ENCODE data around the gene APLP2. TPM values are rescaled to one million over a fixed set of nuclear protein-coding genes. Genes with fewer than 3 reads are reported as not detected.

APLP2 gene
- total and polyA plus RNA-seq, 2 of the 4 experiments (the other 2 are of a cell fraction): 127 to 235 TPM

- H3K9me1 ChIP-seq (ENCODE audit: insufficient read depth, low read length): peaks cover 5% of the 10 kb centered on the region
- intact Hi-C loops (cut with micrococcal nuclease): no loop called here
- no peak for ATAC-seq (ENCODE audit: low read depth)
- no peak overlapping the region for H3K18ac ChIP-seq (ENCODE audit: low read depth, low read length)
- no peak overlapping the region for H2BK120ac ChIP-seq (ENCODE audit: low read depth, low read length)
- in situ Hi-C loops (cut with MboI; ENCODE audit: low sequenced_read_pairs): no loop called here
- H4K91ac ChIP-seq (ENCODE audit: insufficient read depth, low read depth, low read length): no peak overlapping the region
- no peak overlapping the region for H4K8ac ChIP-seq (ENCODE audit: low read depth in 2 of 2, low read length in 2 of 2)
- dilution Hi-C loops (cut with HindIII; ENCODE audit: low sequenced_read_pairs, unreplicated experiment): no loop called here
- H3K23ac ChIP-seq (ENCODE audit: low read depth, low read length): no peak overlapping the region
- ChIA-PET POLR2A (ENCODE audit: unreplicated experiment) (no interaction called here), CTCF (no interaction called here)
- peaks cover 5% of the 10 kb centered on the region for H3K4me1 ChIP-seq (ENCODE audit: control insufficient read depth, insufficient read depth, low read length)
- H2AK5ac ChIP-seq (ENCODE audit: low read depth, low read length): no peak overlapping the region
- no peaks in the 10 kb centered on the region for H3K27me3 ChIP-seq (ENCODE audit: control insufficient read depth, insufficient read depth, low read length)
- no peak overlapping the region for H3K4ac ChIP-seq (ENCODE audit: low read depth, low read length)
- no peak overlapping the region for H3K27ac ChIP-seq (ENCODE audit: insufficient read depth, low read length)
- no peak overlapping the region for H3K4me2 ChIP-seq (ENCODE audit: low read depth, low read length)
- no peak overlapping the region for H2BK5ac ChIP-seq (ENCODE audit: low read depth, low read length, poor library complexity, severe bottlenecking)
- TF ChIP-seq RFX5 (IDR thresholded peaks at IDR 0.05; ENCODE audit: low read depth, low read length): no peak
- no peak for TF ChIP-seq CHD1 (IDR thresholded peaks at IDR 0.05; ENCODE audit: low read depth, low read length)
- TF ChIP-seq RCOR1 (IDR thresholded peaks at IDR 0.05; ENCODE audit: insufficient replicate concordance, low read length): no peak
- no peak for TF ChIP-seq ELK1 (IDR thresholded peaks at IDR 0.05; ENCODE audit: borderline replicate concordance, low read depth, low read length)
- TF ChIP-seq NFE2L2 (IDR thresholded peaks at IDR 0.05; ENCODE audit: low read depth, low read length): no peak
- TF ChIP-seq RAD21 (IDR thresholded peaks at IDR 0.05; ENCODE audit: low read length): no peak
- no peak for TF ChIP-seq MXI1 (IDR thresholded peaks at IDR 0.05; ENCODE audit: borderline replicate concordance, low read depth, low read length)
- TF ChIP-seq FOS (IDR thresholded peaks at IDR 0.05; ENCODE audit: low read depth, low read length): no peak
- TF ChIP-seq, protein P1, sequence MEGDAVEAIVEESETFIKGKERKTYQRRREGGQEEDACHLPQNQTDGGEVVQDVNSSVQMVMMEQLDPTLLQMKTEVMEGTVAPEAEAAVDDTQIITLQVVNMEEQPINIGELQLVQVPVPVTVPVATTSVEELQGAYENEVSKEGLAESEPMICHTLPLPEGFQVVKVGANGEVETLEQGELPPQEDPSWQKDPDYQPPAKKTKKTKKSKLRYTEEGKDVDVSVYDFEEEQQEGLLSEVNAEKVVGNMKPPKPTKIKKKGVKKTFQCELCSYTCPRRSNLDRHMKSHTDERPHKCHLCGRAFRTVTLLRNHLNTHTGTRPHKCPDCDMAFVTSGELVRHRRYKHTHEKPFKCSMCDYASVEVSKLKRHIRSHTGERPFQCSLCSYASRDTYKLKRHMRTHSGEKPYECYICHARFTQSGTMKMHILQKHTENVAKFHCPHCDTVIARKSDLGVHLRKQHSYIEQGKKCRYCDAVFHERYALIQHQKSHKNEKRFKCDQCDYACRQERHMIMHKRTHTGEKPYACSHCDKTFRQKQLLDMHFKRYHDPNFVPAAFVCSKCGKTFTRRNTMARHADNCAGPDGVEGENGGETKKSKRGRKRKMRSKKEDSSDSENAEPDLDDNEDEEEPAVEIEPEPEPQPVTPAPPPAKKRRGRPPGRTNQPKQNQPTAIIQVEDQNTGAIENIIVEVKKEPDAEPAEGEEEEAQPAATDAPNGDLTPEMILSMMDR (conservative IDR thresholded peaks at IDR 0.05; ENCODE audit: low read depth, low read length): no peak
- no peak for TF ChIP-seq USF2 (IDR thresholded peaks at IDR 0.05; ENCODE audit: low read depth, low read length)
- TF ChIP-seq MAZ (IDR thresholded peaks at IDR 0.05; ENCODE audit: borderline replicate concordance, low read depth, low read length): no peak
- no peak for TF ChIP-seq POLR2A (IDR thresholded peaks at IDR 0.05; ENCODE audit: low read depth, low read length)
- TF ChIP-seq CEBPB (IDR thresholded peaks at IDR 0.05; ENCODE audit: low read depth, low read length): no peak
- TF ChIP-seq BHLHE40 (IDR thresholded peaks at IDR 0.05; ENCODE audit: low read depth, low read length): no peak
- no peak overlapping the region for H2AK9ac ChIP-seq (replicated peaks; ENCODE audit: low read depth, low read length, poor library complexity)
- WGBS, 2 experiments (ENCODE audit: extremely low coverage in 2 of 2, insufficient read length in 1 of 2): no CpG with 5 or more reads among the region's 6 CpGs
- no peak overlapping the region for H3K14ac ChIP-seq (replicated peaks; ENCODE audit: low read depth, low read length)
- no peak overlapping the region for H2BK15ac ChIP-seq (ENCODE audit: low read depth, low read length)
- H4K20me1 ChIP-seq (ENCODE audit: insufficient read depth, low read length): peaks cover 32% of the 10 kb centered on the region
- no peak overlapping the region for H3K4me3 ChIP-seq (ENCODE audit: insufficient read depth, low read depth, low read length)
- no peak for DNase-seq
- H3K9me3 ChIP-seq (ENCODE audit: control insufficient read depth, insufficient read depth, low read length): no peaks in the 10 kb centered on the region
- no peak overlapping the region for H2BK20ac ChIP-seq (ENCODE audit: low read depth, low read length)
- no peak overlapping the region for H4K5ac ChIP-seq (ENCODE audit: low read depth, low read length)
- H3K36me3 ChIP-seq (ENCODE audit: control insufficient read depth, insufficient read depth, low read length): no peaks in the 10 kb centered on the region
- no peak overlapping the region for H2AFZ ChIP-seq (replicated peaks; ENCODE audit: low read length, poor library complexity)
- H3K56ac ChIP-seq (ENCODE audit: extremely low read depth, insufficient read depth, low read length): no peak overlapping the region
- H3K79me1 ChIP-seq (ENCODE audit: low read depth in 1 of 2, low read length in 2 of 2): peaks cover 27 to 37% of the 10 kb centered on the region in 2 experiments
- no TSS peak for BruUV-seq (replicated peaks)
- H3K9ac ChIP-seq (ENCODE audit: low read depth, low read length): no peak overlapping the region
Observed at GRCh38 chr11:130085671-130086290, 16.1 kb downstream of the APLP2 start.
